Measurements from ENCODE around the gene NFAT5.

DNA sequence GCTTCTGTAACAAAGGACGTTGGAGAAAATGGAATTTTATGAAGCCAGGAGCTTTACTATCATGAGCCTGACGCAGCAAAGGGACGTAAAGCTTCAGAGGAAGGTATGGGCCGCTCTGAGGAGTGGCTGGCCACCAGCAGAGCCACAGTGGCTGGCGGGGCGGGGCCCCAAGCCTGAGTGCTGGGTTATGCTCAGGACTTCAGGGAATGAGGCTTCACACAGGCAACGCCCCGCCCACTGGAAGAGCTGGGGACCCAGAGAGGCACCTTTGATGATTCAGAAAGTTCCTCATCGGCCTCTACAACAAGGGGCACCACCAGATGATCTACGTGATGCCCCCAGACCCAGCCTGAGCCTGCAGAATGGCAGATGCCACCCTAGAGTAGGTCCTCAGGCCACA lies 180.2 kb downstream of the NFAT5 start:
- no peak for TF ChIP-seq POLR2A (IDR thresholded peaks at IDR 0.05; ENCODE audit: low read depth, low read length)
- no peak for TF ChIP-seq TAF1 (IDR thresholded peaks at IDR 0.05; ENCODE audit: low read depth, low read length)
- TF ChIP-seq POLR2AphosphoS5 (IDR thresholded peaks at IDR 0.05; ENCODE audit: low read depth, low read length): no peak
